Measurements from ENCODE around the gene VILL. TPM values are rescaled to one million over a fixed set of nuclear protein-coding genes. Genes with fewer than 3 reads are reported as not detected.

Gene VILL
- total and polyA plus RNA-seq, 4 donors, result 0.88 to 3.5 (median 1.6) TPM

- Histone ChIP-seq H3K9ac (ENCODE audit: low read depth in 1 of 2, low read length in 2 of 2) (no peak overlapping the region), H3K4me3 (ENCODE audit: low read depth in 1 of 3, low read length in 3 of 3) (no peak overlapping the region), H3K9me3 (ENCODE audit: control insufficient read depth in 4 of 4, low read length in 3 of 4) (no peaks in the 10 kb centered on the region), H3K36me3 (ENCODE audit: control insufficient read depth in 4 of 4, insufficient read depth in 3 of 4, low read depth in 1 of 4, low read length in 3 of 4) (no peaks in the 10 kb centered on the region), H3K4me1 (ENCODE audit: control insufficient read depth in 4 of 4, insufficient read depth in 4 of 4, low read length in 3 of 4) (no peaks in the 10 kb centered on the region), H3K27ac (ENCODE audit: low read depth in 1 of 2, low read length in 2 of 2) (no peak overlapping the region), H3K27me3 (ENCODE audit: control insufficient read depth in 4 of 4, insufficient read depth in 4 of 4, low read length in 3 of 4) (no peaks in the 10 kb centered on the region)
- DNase-seq (ENCODE audit: low spot score), result no peak
- 97% methylated on average over 2 of the region's 2 CpGs for WGBS
- TF ChIP-seq FOXA2 (IDR thresholded peaks at IDR 0.05), result no peak
- no peak for TF ChIP-seq JUND (IDR thresholded peaks at IDR 0.05)
- TF ChIP-seq GABPA (IDR thresholded peaks at IDR 0.05 in 1 of 2, conservative IDR thresholded peaks at IDR 0.05 in 1 of 2), result no peak
- TF ChIP-seq YY1 (IDR thresholded peaks at IDR 0.05), result no peak
- no peak for TF ChIP-seq HNF4A (conservative IDR thresholded peaks at IDR 0.05)
- TF ChIP-seq, protein P1, sequence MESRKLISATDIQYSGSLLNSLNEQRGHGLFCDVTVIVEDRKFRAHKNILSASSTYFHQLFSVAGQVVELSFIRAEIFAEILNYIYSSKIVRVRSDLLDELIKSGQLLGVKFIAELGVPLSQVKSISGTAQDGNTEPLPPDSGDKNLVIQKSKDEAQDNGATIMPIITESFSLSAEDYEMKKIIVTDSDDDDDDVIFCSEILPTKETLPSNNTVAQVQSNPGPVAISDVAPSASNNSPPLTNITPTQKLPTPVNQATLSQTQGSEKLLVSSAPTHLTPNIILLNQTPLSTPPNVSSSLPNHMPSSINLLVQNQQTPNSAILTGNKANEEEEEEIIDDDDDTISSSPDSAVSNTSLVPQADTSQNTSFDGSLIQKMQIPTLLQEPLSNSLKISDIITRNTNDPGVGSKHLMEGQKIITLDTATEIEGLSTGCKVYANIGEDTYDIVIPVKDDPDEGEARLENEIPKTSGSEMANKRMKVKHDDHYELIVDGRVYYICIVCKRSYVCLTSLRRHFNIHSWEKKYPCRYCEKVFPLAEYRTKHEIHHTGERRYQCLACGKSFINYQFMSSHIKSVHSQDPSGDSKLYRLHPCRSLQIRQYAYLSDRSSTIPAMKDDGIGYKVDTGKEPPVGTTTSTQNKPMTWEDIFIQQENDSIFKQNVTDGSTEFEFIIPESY (IDR thresholded peaks at IDR 0.05), result no peak
- no peak for TF ChIP-seq RAD21 (IDR thresholded peaks at IDR 0.05)
- no peak for TF ChIP-seq HNF4G (IDR thresholded peaks at IDR 0.05)
- TF ChIP-seq TAF1 (conservative IDR thresholded peaks at IDR 0.05), result no peak
- TF ChIP-seq REST (IDR thresholded peaks at IDR 0.05), result no peak
- TF ChIP-seq, protein P2, sequence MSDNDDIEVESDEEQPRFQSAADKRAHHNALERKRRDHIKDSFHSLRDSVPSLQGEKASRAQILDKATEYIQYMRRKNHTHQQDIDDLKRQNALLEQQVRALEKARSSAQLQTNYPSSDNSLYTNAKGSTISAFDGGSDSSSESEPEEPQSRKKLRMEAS (IDR thresholded peaks at IDR 0.05), result no peak
- no peak for TF ChIP-seq RXRA (IDR thresholded peaks at IDR 0.05)
- no peak for TF ChIP-seq FOXA1 (IDR thresholded peaks at IDR 0.05)
- no peak for TF ChIP-seq NR2F2 (IDR thresholded peaks at IDR 0.05)
- no peak for TF ChIP-seq EGR1 (IDR thresholded peaks at IDR 0.05; ENCODE audit: low read depth in 2 of 2)
- TF ChIP-seq, protein P3, sequence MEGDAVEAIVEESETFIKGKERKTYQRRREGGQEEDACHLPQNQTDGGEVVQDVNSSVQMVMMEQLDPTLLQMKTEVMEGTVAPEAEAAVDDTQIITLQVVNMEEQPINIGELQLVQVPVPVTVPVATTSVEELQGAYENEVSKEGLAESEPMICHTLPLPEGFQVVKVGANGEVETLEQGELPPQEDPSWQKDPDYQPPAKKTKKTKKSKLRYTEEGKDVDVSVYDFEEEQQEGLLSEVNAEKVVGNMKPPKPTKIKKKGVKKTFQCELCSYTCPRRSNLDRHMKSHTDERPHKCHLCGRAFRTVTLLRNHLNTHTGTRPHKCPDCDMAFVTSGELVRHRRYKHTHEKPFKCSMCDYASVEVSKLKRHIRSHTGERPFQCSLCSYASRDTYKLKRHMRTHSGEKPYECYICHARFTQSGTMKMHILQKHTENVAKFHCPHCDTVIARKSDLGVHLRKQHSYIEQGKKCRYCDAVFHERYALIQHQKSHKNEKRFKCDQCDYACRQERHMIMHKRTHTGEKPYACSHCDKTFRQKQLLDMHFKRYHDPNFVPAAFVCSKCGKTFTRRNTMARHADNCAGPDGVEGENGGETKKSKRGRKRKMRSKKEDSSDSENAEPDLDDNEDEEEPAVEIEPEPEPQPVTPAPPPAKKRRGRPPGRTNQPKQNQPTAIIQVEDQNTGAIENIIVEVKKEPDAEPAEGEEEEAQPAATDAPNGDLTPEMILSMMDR (IDR thresholded peaks at IDR 0.05; ENCODE audit: low read depth, low read length, missing input control), result no peak
- no peak for TF ChIP-seq SP1 (IDR thresholded peaks at IDR 0.05)
Measured at GRCh38 chr3:38046821-38047220, 56.2 kb downstream of the VILL start.

DNA sequence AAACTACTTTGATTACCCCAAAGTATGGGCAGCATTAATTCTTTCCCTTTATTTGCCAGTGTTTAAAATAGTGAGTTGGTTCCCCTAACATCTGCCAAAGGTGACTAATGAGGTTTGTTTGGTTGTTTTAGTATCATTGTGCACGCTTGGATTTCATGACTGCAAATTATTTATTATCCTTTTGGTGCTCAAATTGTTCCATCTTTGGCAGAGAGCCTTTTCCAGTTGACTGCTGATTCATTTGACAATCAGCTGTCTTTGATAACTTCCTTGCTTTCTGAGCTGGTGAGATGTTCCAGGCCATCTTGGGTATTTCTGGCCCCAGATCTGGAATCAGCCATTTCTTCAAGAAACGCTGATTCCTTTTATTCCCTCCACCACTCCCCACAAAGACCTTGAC lies 57.3 kb downstream of the VILL start:
- no peak overlapping the region for H3K27ac ChIP-seq (ENCODE audit: low read depth in 1 of 2, low read length in 2 of 2)
- H3K27me3 ChIP-seq (ENCODE audit: control insufficient read depth in 4 of 4, insufficient read depth in 4 of 4, low read length in 3 of 4), result no peaks in the 10 kb centered on the region
- 87% methylated on average over 2 of the region's 2 CpGs for WGBS
- no peaks in the 10 kb centered on the region for H3K36me3 ChIP-seq (ENCODE audit: control insufficient read depth in 4 of 4, insufficient read depth in 3 of 4, low read depth in 1 of 4, low read length in 3 of 4)
- H3K9me3 ChIP-seq (ENCODE audit: control insufficient read depth in 4 of 4, low read length in 3 of 4), result no peaks in the 10 kb centered on the region
- H3K4me3 ChIP-seq (ENCODE audit: low read depth in 1 of 3, low read length in 3 of 3), result no peak overlapping the region
- H3K4me1 ChIP-seq (ENCODE audit: control insufficient read depth in 4 of 4, insufficient read depth in 4 of 4, low read length in 3 of 4), result no peaks in the 10 kb centered on the region
- H3K9ac ChIP-seq (ENCODE audit: low read depth in 1 of 2, low read length in 2 of 2), result no peak overlapping the region
- DNase-seq (ENCODE audit: low spot score), result no peak
- no peak for TF ChIP-seq RXRA (IDR thresholded peaks at IDR 0.05)
- TF ChIP-seq, protein P1 (IDR thresholded peaks at IDR 0.05), result no peak
- TF ChIP-seq EGR1 (IDR thresholded peaks at IDR 0.05; ENCODE audit: low read depth in 2 of 2), result no peak
- TF ChIP-seq FOXA1 (IDR thresholded peaks at IDR 0.05), result no peak
- no peak for TF ChIP-seq NR2F2 (IDR thresholded peaks at IDR 0.05)
- TF ChIP-seq, protein P2 (IDR thresholded peaks at IDR 0.05), result no peak
- no peak for TF ChIP-seq REST (IDR thresholded peaks at IDR 0.05)
- TF ChIP-seq YY1 (IDR thresholded peaks at IDR 0.05), result no peak
- no peak for TF ChIP-seq HNF4G (IDR thresholded peaks at IDR 0.05)
- TF ChIP-seq GABPA (IDR thresholded peaks at IDR 0.05 in 1 of 2, conservative IDR thresholded peaks at IDR 0.05 in 1 of 2), result no peak
- TF ChIP-seq FOXA2 (IDR thresholded peaks at IDR 0.05), result no peak
- TF ChIP-seq HNF4A (conservative IDR thresholded peaks at IDR 0.05), result no peak
- no peak for TF ChIP-seq RAD21 (IDR thresholded peaks at IDR 0.05)
- no peak for TF ChIP-seq SP1 (IDR thresholded peaks at IDR 0.05)
- no peak for TF ChIP-seq TAF1 (conservative IDR thresholded peaks at IDR 0.05)

Measured in liver (tissue), 9 donors.